HepG2 (cell line): ENCODE results near the gene PIWIL4. TPM values are rescaled to one million over a fixed set of nuclear protein-coding genes. Genes with fewer than 3 reads are reported as not detected.

Source experiments
- ATAC-seq: fragments of 200-7000 bp; cut with Tn5 transposase; 3 replicates; pipeline ENCODE4 v1.9.1; 2020; ENCODE audit warnings: mild to moderate bottlenecking, moderate library complexity
- BruUV-seq: library from RNA; stranded (reverse); fragments of 400-500 nt; replicated peaks from 2 replicates; lab custom pipeline; 2021; lab: Mats Ljungman, UMichigan
- CTCF ChIA-PET: fragments of 300-600 bp; formaldehyde crosslinking; extraction: SDS; loops from one replicate; lab custom pipeline; 2021; ENCODE audit warnings: low total read pairs, inconsistent platforms, low intra/inter-chr PET ratio; lab: Yijun Ruan, JAX
- POLR2A ChIA-PET: fragments of 350-600 bp; sonication (Branson Sonifier 250); formaldehyde crosslinking; loops from one replicate; lab custom pipeline; 2020; ENCODE audit warnings: antibody characterized with exemption, inconsistent platforms; lab: Yijun Ruan, JAX
- DNase-seq: peaks from one replicate; pipeline ENCODE4 v3.0.0-alpha.2; 2015; ENCODE audit warnings: low spot score
- FAIRE-seq: peaks from 3 replicates; lab custom pipeline; 2011; peaks lifted over from hg19 to GRCh38; lab: Jason Lieb, UNC
- H2AFZ ChIP-seq: one replicate; pipeline ENCODE4 v1.6.1; 2011; ENCODE audit warnings: low read length, inconsistent platforms
- H3K27ac ChIP-seq: fragments of 300-600 bp; 3 replicates; pipeline ENCODE4 v1.8.0; 2011; ENCODE audit warnings: mixed run types, mild to moderate bottlenecking, mixed read lengths, low read length, inconsistent platforms; ENCODE audit not compliant: insufficient read depth; ENCODE audit errors: extremely low read length
- H3K27me3 ChIP-seq, 2 experiments: fragments of 200-600 bp in 1 of 2; 2 replicates in 1 of 2; 3 replicates in 1 of 2; pipeline versions ENCODE4 v1.6.0 to v1.8.0; 2011; ENCODE audit warnings: low read length in 2 of 2, mild to moderate bottlenecking in 2 of 2, moderate library complexity in 2 of 2, inconsistent platforms in 1 of 2; ENCODE audit not compliant: insufficient read depth in 2 of 2, control insufficient read depth in 1 of 2
- H3K36me3 ChIP-seq, 2 experiments: fragments of 200-600 bp in 1 of 2; replicated peaks in 1 of 2; 2 replicates in 1 of 2; 3 replicates in 1 of 2; pipeline versions ENCODE4 v1.5.1 to v1.8.0; 2011; ENCODE audit warnings: low read length in 2 of 2, inconsistent platforms in 1 of 2; ENCODE audit not compliant: insufficient read depth in 2 of 2, control insufficient read depth in 1 of 2
- H3K4me1 ChIP-seq: 2 replicates; pipeline ENCODE4 v1.5.1; 2012; ENCODE audit warnings: low read length, inconsistent platforms; ENCODE audit not compliant: insufficient read depth
- H3K4me2 ChIP-seq: 2 replicates; pipeline ENCODE4 v1.6.0; 2011; ENCODE audit warnings: low read depth, low read length, inconsistent platforms
- H3K4me3 ChIP-seq, 3 experiments: fragments of 200-600 bp in 1 of 3; sonication (generic), shearing (Covaris generic) in 1 of 3; replicated peaks in 1 of 3; 2 replicates each; pipeline ENCODE4 v1.5.1; 2011 to 2016; ENCODE audit warnings: low read length in 3 of 3, inconsistent platforms in 2 of 3, low read depth in 2 of 3, mild to moderate bottlenecking in 2 of 3, control low read depth in 1 of 3, mixed read lengths in 1 of 3; ENCODE audit not compliant: insufficient read depth in 1 of 3
- H3K79me2 ChIP-seq: one replicate; pipeline ENCODE4 v1.6.1; 2011; ENCODE audit warnings: low read length, inconsistent platforms; ENCODE audit not compliant: insufficient read depth
- H3K9ac ChIP-seq: 2 replicates; pipeline ENCODE4 v1.6.0; 2011; ENCODE audit warnings: mild to moderate bottlenecking, low read depth, low read length, inconsistent platforms; ENCODE audit not compliant: insufficient read depth
- H3K9me3 ChIP-seq: 2 replicates; pipeline ENCODE4 v1.5.1; 2012; ENCODE audit warnings: mild to moderate bottlenecking, low read length
- H4K20me1 ChIP-seq: 2 replicates; pipeline ENCODE4 v1.6.0; 2011; ENCODE audit warnings: inconsistent platforms, mild to moderate bottlenecking, low read length, moderate library complexity; ENCODE audit not compliant: insufficient read depth
- KAT8 ChIP-seq: IDR thresholded peaks from 2 replicates; pipeline ENCODE4 v1.6.1; 2016; ENCODE audit warnings: missing genetic modification reagents, missing compliant biosample characterization
- KDM6A ChIP-seq: IDR thresholded peaks from 2 replicates; pipeline ENCODE4 v1.6.1; 2016; ENCODE audit warnings: low read depth
- KMT2A ChIP-seq: sonication (generic); formaldehyde crosslinking; IDR thresholded peaks from 2 replicates; pipeline ENCODE4 v1.4.0; 2020; ENCODE audit warnings: missing genetic modification reagents
- PRPF4 ChIP-seq: fragments of 200-400 bp; formaldehyde crosslinking; IDR thresholded peaks from 2 replicates; pipeline ENCODE4 v1.6.1; 2016; ENCODE audit warnings: low read length, low read depth; ENCODE audit not compliant: poor library complexity, severe bottlenecking
- SKI ChIP-seq: fragments of 450-650 bp; IDR thresholded peaks from one replicate; pipeline ENCODE4 v1.6.1; 2018; ENCODE audit warnings: mild to moderate bottlenecking; ENCODE audit not compliant: partially characterized antibody
- STAG1 ChIP-seq: sonication (generic); formaldehyde crosslinking; IDR thresholded peaks from 2 replicates; pipeline ENCODE4 v1.4.0; 2020; ENCODE audit warnings: missing genetic modification reagents
- ZFP36L2 ChIP-seq: sonication (generic); formaldehyde crosslinking; IDR thresholded peaks from 2 replicates; pipeline ENCODE4 v1.4.0; 2020; ENCODE audit warnings: missing genetic modification reagents
- ZNF720 ChIP-seq: sonication (generic); formaldehyde crosslinking; IDR thresholded peaks from 2 replicates; pipeline ENCODE4 v1.4.0; 2020; ENCODE audit warnings: missing genetic modification reagents
- WGBS: methylation state at CpG from one replicate; pipeline ENCODE4 v1.1.6; 2017; ENCODE audit warnings: low lambda C conversion rate; 5-methylcytosine and 5-hydroxymethylcytosine counted together
- in situ Hi-C: cut with HindIII; loops from 2 replicates; pipeline ENCODE4 v1.10.0; 2017; ENCODE audit warnings: low pct_unique_long_range_greater_than_20kb; ENCODE audit not compliant: extremely low pct_ligation_motif_present
- intact Hi-C: fragments of 100-400 bp; cut with micrococcal nuclease; formaldehyde crosslinking; loops from one replicate; pipeline ENCODE4 v1.10.0; 2022; ENCODE audit not compliant: unreplicated experiment
- polyA plus RNA-seq, 8 experiments: library from polyadenylated mRNA; depleted of rRNA in 3 of 8; stranded (reverse) in 7 of 8; unstranded in 1 of 8; fragments of >200 nt; fragmentation: Illumina TruSeq in 4 of 8; extraction: Trizol in 4 of 8; gene quantifications; 2 replicates each; pipeline versions ENCODE4 v1.2.1 to v1.2.3, GENCODE V29; 2011 to 2016; ENCODE audit warnings: low read depth in 4 of 8, missing spikeins in 1 of 8, mixed read lengths in 1 of 8; ENCODE audit not compliant: insufficient read depth in 1 of 8
- total RNA-seq, 5 experiments: library from RNA; depleted of rRNA; stranded (reverse); fragments of >200 nt; fragmentation: Illumina TruSeq; extraction: Trizol; gene quantifications; 2 replicates each; pipeline ENCODE4 v1.2.3, GENCODE V29; 2016; ENCODE audit warnings: low read depth in 1 of 5
- TF ChIP-seq, protein P1 (sequence below): sonication (generic); formaldehyde crosslinking; IDR thresholded peaks from 2 replicates; pipeline ENCODE4 v1.5.0; 2020; ENCODE audit warnings: mild to moderate bottlenecking, missing genetic modification reagents, moderate library complexity
- TF ChIP-seq, protein P2 (sequence below): IDR thresholded peaks from 2 replicates; pipeline ENCODE4 v1.6.1; 2012; ENCODE audit warnings: low read depth, low read length, improper control_type of control experiment
- TF ChIP-seq, protein P3 (sequence below): IDR thresholded peaks from 2 replicates; pipeline ENCODE4 v1.6.1; 2012; ENCODE audit warnings: low read length, improper control_type of control experiment
- TF ChIP-seq, protein P4 (sequence below): IDR thresholded peaks from 2 replicates; pipeline ENCODE4 v1.6.1; 2016; ENCODE audit warnings: mild to moderate bottlenecking, missing biosample characterization, missing genetic modification reagents

The PIWIL4 gene
- total and polyA plus RNA-seq, 2 of the 13 experiments (the other 11 are each of a cell fraction or from before 2014, with no cell fraction given) = 0.08 TPM; not detected in 1

DNA sequence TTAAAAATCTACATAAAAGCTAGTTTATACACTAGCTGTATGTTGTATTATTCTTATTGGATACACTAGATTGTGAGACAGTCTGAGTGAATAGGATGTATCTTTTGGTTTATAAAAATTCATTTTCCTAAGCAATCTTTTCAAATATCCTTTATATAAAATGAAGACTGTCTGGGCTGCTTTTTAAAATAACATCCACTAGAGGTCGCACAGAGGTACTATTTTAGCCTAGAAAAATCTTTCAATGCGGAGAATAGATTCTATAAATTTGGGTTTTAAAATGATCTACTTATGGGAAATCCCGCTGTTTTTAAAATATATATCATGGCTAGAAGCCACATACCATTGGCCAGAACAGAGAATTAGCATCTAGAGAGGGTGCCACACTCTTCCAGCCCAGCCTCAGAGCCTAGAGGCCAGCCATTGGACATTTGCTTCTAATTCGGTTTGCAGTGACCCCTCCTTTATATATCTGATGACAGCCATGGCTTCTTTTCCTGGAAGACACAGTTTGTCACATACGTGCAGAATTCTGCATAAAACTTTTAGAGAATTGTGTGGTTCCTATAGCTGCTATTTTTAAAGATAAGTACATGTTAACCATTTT is 47.6 kb upstream of the PIWIL4 start:
- 21% methylated on average over 5 of the region's 5 CpGs for WGBS
- Histone ChIP-seq H2AFZ (no peak overlapping the region), H3K36me3 (no peaks in the 10 kb centered on the region), H3K9me3 (no peaks in the 10 kb centered on the region), H3K9ac (no peak overlapping the region), H4K20me1 (no peaks in the 10 kb centered on the region), H3K4me1 (peaks cover 23% of the 10 kb centered on the region), H3K79me2 (no peaks in the 10 kb centered on the region), H3K4me2 (no peak overlapping the region), H3K27ac (no peak overlapping the region), H3K4me3 (no peak overlapping the region), H3K27me3 (no peaks in the 10 kb centered on the region)
- DNase-seq (no peak), ATAC-seq (no peak), FAIRE-seq (no peak)
- ChIA-PET POLR2A (no interaction called here), CTCF (interaction anchor here (1.8 kb wide), 1 partner anchor 83 kb away, joined by 8 read pairs; no protein-coding TSS in a partner anchor)
- TF ChIP-seq, protein P1, sequence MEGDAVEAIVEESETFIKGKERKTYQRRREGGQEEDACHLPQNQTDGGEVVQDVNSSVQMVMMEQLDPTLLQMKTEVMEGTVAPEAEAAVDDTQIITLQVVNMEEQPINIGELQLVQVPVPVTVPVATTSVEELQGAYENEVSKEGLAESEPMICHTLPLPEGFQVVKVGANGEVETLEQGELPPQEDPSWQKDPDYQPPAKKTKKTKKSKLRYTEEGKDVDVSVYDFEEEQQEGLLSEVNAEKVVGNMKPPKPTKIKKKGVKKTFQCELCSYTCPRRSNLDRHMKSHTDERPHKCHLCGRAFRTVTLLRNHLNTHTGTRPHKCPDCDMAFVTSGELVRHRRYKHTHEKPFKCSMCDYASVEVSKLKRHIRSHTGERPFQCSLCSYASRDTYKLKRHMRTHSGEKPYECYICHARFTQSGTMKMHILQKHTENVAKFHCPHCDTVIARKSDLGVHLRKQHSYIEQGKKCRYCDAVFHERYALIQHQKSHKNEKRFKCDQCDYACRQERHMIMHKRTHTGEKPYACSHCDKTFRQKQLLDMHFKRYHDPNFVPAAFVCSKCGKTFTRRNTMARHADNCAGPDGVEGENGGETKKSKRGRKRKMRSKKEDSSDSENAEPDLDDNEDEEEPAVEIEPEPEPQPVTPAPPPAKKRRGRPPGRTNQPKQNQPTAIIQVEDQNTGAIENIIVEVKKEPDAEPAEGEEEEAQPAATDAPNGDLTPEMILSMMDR = peak; percentile 43
- TF ChIP-seq, protein P2, sequence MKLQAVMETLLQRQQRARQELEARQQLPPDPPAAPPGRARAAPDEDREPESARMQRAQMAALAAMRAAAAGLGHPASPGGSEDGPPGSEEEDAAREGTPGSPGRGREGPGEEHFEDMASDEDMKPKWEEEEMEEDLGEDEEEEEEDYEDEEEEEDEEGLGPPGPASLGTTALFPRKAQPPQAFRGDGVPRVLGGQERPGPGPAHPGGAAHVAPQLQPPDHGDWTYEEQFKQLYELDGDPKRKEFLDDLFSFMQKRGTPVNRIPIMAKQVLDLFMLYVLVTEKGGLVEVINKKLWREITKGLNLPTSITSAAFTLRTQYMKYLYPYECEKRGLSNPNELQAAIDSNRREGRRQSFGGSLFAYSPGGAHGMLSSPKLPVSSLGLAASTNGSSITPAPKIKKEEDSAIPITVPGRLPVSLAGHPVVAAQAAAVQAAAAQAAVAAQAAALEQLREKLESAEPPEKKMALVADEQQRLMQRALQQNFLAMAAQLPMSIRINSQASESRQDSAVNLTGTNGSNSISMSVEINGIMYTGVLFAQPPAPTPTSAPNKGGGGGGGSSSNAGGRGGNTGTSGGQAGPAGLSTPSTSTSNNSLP = peak; percentile 38; the same call in 1 of the 2 replicates
- TF ChIP-seq, protein P3, sequence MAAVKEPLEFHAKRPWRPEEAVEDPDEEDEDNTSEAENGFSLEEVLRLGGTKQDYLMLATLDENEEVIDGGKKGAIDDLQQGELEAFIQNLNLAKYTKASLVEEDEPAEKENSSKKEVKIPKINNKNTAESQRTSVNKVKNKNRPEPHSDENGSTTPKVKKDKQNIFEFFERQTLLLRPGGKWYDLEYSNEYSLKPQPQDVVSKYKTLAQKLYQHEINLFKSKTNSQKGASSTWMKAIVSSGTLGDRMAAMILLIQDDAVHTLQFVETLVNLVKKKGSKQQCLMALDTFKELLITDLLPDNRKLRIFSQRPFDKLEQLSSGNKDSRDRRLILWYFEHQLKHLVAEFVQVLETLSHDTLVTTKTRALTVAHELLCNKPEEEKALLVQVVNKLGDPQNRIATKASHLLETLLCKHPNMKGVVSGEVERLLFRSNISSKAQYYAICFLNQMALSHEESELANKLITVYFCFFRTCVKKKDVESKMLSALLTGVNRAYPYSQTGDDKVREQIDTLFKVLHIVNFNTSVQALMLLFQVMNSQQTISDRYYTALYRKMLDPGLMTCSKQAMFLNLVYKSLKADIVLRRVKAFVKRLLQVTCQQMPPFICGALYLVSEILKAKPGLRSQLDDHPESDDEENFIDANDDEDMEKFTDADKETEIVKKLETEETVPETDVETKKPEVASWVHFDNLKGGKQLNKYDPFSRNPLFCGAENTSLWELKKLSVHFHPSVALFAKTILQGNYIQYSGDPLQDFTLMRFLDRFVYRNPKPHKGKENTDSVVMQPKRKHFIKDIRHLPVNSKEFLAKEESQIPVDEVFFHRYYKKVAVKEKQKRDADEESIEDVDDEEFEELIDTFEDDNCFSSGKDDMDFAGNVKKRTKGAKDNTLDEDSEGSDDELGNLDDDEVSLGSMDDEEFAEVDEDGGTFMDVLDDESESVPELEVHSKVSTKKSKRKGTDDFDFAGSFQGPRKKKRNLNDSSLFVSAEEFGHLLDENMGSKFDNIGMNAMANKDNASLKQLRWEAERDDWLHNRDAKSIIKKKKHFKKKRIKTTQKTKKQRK = no peak
- TF ChIP-seq, protein P4, sequence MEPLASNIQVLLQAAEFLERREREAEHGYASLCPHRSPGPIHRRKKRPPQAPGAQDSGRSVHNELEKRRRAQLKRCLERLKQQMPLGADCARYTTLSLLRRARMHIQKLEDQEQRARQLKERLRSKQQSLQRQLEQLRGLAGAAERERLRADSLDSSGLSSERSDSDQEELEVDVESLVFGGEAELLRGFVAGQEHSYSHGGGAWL (CRISPR knock-in tag) = no peak
- TF ChIP-seq KDM6A (no peak), KMT2A (CRISPR knock-in tag) (no peak), STAG1 (CRISPR knock-in tag) (0 out of 2 replicates have a peak, but pooled peaks have one; percentile 32), KAT8 (no peak), ZNF720 (CRISPR knock-in tag) (no peak), ZFP36L2 (CRISPR knock-in tag) (no peak), PRPF4 (no peak), SKI (no peak)
- in situ Hi-C loops = loop anchor here (5.0 kb wide), 1 partner anchor 78 kb away; no protein-coding TSS in a partner anchor
- BruUV-seq = no TSS peak
- intact Hi-C loops = loop anchor here (1.0 to 10.0 kb wide), 2 partner anchors 84 to 545 kb away; partner anchors contain the start of gene SRSF8
